Body of pancreas (tissue), 4 donors: ENCODE results near the gene NR4A1. TPM values are rescaled to one million over a fixed set of nuclear protein-coding genes. Genes with fewer than 3 reads are reported as not detected.

Experiments used
- ATAC-seq: fragments of 150-250 bp; one replicate; pipeline ENCODE4 v1.9.1; 2016
- DNase-seq, 4 donors: peaks; one replicate each; pipeline ENCODE4 v3.0.0-alpha.2; 2019
- H3K27ac ChIP-seq, 4 donors: fragments of 200-600 bp; sonication (generic); 1 replicate in 3 of 4; 2 replicates in 1 of 4; pipeline versions ENCODE4 v1.5.1 to v1.6.1; 2016 to 2019; ENCODE audit warnings: mild to moderate bottlenecking in 1 of 4, mixed read lengths in 1 of 4, moderate library complexity in 1 of 4
- H3K27me3 ChIP-seq, 2 donors: fragments of 200-600 bp; sonication (generic); one replicate each; pipeline ENCODE4 v1.6.0; 2016; ENCODE audit warnings: mild to moderate bottlenecking in 1 of 2
- H3K36me3 ChIP-seq, 2 donors: fragments of 200-600 bp; sonication (generic); replicated peaks in 1 of 2; 2 replicates each; pipeline ENCODE4 v1.5.1; 2016; ENCODE audit warnings: low read depth in 2 of 2; ENCODE audit not compliant: insufficient read depth in 1 of 2
- H3K4me1 ChIP-seq: fragments of 200-600 bp; sonication (generic); one replicate; pipeline ENCODE4 v1.6.0; 2016
- H3K4me3 ChIP-seq, 2 donors: fragments of 200-600 bp; sonication (generic); 1 replicate in 1 of 2; 2 replicates in 1 of 2; pipeline ENCODE4 v1.5.1; 2016 to 2019
- H3K9me3 ChIP-seq, 3 donors: fragments of 200-600 bp; sonication (generic); 1 replicate in 2 of 3; 2 replicates in 1 of 3; pipeline ENCODE4 v1.5.1; 2016
- POLR2A ChIP-seq, 3 donors: fragments of 450-650 bp; IDR thresholded peaks; one replicate each; pipeline ENCODE4 v1.6.1; 2016; ENCODE audit warnings: antibody characterized with exemption in 3 of 3, mild to moderate bottlenecking in 2 of 3
- WGBS, 2 donors: methylation state at CpG; one replicate each; pipeline ENCODE4 v1.1.5; 2017; 5-methylcytosine and 5-hydroxymethylcytosine counted together
- intact Hi-C: fragments of 100-400 bp; cut with DNase I; formaldehyde crosslinking; loops from one replicate; pipeline ENCODE4 v1.15.1; 2023
- total RNA-seq, 2 donors: library from RNA; depleted of rRNA; stranded (reverse); fragments of >200 nt; gene quantifications; one replicate each; pipeline ENCODE4 v1.1.0, GENCODE V29; 2016
- TF ChIP-seq, protein P1 (sequence below), 7 experiments: fragments of 450-650 bp in 4 of 7; fragments of 200-600 bp in 3 of 7; sonication (generic) in 3 of 7; IDR thresholded peaks; one replicate each; pipeline ENCODE4 v1.5.1; 2016 to 2019; ENCODE audit warnings: antibody characterized with exemption in 7 of 7

The NR4A1 gene
- total RNA-seq, 2 donors from 2014 or later, result 36.6 to 253 TPM

DNA sequence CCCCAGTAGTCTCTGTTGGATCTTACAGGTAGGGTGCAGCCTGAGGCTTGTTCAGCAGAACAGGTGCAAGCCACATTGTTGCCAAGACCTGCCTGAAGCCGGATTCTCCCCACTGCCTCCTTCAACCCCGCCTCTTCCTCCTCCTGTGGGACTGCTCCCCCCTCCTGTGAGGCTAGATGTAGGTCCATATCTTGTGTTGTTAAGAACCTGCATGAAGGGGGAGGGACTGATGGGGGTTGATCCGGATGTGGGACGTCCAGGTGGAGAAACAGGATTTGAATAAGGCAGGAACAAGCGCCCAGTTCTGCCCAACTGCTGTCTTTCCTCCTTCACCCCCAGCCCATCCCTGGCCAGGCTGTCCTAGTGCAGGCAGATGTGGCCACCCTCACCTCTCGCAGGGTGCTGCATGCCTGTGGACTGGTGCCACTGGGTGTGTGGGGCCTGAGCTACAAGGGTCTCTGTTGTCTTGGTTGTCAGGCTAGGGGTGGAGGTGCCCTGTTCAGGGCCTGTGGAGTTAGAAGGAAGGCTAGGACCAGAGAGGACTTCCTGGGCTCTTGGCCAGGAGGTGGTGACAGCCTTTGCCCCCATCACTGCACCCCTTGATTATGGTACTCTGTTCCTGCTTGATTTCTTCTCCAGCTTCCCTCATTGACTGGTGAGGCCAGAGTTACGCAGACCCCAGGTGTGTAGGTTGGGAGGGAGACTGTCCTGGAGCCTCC, 1.4 kb downstream of the NR4A1 start:
- Histone ChIP-seq H3K27me3 (no peaks in the 10 kb centered on the region), H3K27ac (peak overlapping the region; percentile 97 to 100 (median 98)), H3K4me3 (no peak overlapping the region), H3K36me3 (no peaks in the 10 kb centered on the region), H3K9me3 (no peaks in the 10 kb centered on the region), H3K4me1 (peaks cover 39% of the 10 kb centered on the region)
- intact Hi-C loops, result no loop called here
- WGBS, 2 donors, result 32 to 51% methylated on average over 6 to 7 of the region's 7 CpGs
- DNase-seq (peak; percentile 13 to 79 (median 71)), ATAC-seq (no peak)
- peak in 2 of 3 donors; percentile 3 to 5 for TF ChIP-seq POLR2A (IDR thresholded peaks at IDR 0.05)
- TF ChIP-seq, protein P1, sequence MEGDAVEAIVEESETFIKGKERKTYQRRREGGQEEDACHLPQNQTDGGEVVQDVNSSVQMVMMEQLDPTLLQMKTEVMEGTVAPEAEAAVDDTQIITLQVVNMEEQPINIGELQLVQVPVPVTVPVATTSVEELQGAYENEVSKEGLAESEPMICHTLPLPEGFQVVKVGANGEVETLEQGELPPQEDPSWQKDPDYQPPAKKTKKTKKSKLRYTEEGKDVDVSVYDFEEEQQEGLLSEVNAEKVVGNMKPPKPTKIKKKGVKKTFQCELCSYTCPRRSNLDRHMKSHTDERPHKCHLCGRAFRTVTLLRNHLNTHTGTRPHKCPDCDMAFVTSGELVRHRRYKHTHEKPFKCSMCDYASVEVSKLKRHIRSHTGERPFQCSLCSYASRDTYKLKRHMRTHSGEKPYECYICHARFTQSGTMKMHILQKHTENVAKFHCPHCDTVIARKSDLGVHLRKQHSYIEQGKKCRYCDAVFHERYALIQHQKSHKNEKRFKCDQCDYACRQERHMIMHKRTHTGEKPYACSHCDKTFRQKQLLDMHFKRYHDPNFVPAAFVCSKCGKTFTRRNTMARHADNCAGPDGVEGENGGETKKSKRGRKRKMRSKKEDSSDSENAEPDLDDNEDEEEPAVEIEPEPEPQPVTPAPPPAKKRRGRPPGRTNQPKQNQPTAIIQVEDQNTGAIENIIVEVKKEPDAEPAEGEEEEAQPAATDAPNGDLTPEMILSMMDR (IDR thresholded peaks at IDR 0.05), result no peak

DNA sequence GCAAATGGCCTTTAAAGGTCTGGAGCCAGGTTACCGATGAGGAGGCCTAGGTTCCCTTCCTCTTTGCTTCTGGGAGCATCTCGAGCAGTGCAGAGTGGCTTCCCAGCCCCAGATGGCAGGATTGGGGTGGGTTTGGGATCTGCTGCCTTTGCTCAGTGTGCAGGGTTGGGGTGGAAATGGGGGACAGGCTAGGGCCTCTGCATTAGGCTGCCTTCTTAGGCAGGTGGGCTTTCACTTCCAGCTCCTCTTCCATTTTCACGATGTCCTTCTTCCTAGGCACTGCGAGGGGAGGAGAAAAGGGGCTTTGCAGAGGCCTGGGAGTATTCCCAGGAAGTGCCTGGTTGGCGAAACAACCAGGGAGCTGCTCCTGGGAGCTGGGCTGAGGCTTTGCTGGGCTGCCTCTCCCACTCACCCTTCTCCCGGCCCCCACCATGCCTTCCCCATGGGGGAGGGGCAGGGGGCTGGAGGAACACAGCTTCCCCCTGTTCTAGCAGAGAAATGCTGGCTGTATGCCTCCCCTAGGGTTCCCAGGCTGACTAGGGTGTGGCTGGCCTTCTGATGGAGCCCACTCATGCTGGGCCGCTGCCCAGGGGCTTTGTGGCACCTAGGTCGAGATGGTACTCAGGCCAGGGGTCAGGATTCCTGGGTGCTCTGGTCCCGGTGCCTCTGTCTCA, 2.4 kb downstream of the NR4A1 start:
- DNase-seq, result peak in 1 of 4 donors; percentile 18
- Histone ChIP-seq H3K27ac (peak overlapping the region in 1 of 4 donors; percentile 97), H3K36me3 (no peaks in the 10 kb centered on the region), H3K4me3 (no peak overlapping the region), H3K4me1 (peaks cover 39% of the 10 kb centered on the region), H3K27me3 (no peaks in the 10 kb centered on the region), H3K9me3 (no peaks in the 10 kb centered on the region)
- ATAC-seq, result no peak
- WGBS, 2 donors, result 74% methylated on average over 6 to 9 of the region's 9 CpGs
- intact Hi-C loops, result no loop called here
- TF ChIP-seq, protein P1 (IDR thresholded peaks at IDR 0.05), result no peak
- no peak for TF ChIP-seq POLR2A (IDR thresholded peaks at IDR 0.05)

DNA sequence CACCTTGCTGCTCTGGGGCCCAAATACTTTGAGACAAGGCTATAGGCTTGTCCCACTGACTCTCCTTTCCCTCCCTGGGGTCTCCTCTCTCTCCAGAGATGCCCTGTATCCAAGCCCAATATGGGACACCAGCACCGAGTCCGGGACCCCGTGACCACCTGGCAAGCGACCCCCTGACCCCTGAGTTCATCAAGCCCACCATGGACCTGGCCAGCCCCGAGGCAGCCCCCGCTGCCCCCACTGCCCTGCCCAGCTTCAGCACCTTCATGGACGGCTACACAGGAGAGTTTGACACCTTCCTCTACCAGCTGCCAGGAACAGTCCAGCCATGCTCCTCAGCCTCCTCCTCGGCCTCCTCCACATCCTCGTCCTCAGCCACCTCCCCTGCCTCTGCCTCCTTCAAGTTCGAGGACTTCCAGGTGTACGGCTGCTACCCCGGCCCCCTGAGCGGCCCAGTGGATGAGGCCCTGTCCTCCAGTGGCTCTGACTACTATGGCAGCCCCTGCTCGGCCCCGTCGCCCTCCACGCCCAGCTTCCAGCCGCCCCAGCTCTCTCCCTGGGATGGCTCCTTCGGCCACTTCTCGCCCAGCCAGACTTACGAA, 3.1 kb downstream of the NR4A1 start:
- no peak for ATAC-seq
- peak in 1 of 4 donors; percentile 14 for DNase-seq
- H3K27me3 ChIP-seq, result no peaks in the 10 kb centered on the region
- no peak overlapping the region for H3K27ac ChIP-seq
- H3K9me3 ChIP-seq, result no peaks in the 10 kb centered on the region
- TF ChIP-seq, protein P1 (IDR thresholded peaks at IDR 0.05), result no peak
- peak in 1 of 3 donors; percentile 9 for TF ChIP-seq POLR2A (IDR thresholded peaks at IDR 0.05)
- H3K4me3 ChIP-seq, result no peak overlapping the region
- intact Hi-C loops, result no loop called here
- WGBS, 2 donors, result 81 to 88% methylated on average over 20 to 21 of the region's 21 CpGs
- H3K36me3 ChIP-seq, result no peaks in the 10 kb centered on the region
- peaks cover 38% of the 10 kb centered on the region for H3K4me1 ChIP-seq

DNA sequence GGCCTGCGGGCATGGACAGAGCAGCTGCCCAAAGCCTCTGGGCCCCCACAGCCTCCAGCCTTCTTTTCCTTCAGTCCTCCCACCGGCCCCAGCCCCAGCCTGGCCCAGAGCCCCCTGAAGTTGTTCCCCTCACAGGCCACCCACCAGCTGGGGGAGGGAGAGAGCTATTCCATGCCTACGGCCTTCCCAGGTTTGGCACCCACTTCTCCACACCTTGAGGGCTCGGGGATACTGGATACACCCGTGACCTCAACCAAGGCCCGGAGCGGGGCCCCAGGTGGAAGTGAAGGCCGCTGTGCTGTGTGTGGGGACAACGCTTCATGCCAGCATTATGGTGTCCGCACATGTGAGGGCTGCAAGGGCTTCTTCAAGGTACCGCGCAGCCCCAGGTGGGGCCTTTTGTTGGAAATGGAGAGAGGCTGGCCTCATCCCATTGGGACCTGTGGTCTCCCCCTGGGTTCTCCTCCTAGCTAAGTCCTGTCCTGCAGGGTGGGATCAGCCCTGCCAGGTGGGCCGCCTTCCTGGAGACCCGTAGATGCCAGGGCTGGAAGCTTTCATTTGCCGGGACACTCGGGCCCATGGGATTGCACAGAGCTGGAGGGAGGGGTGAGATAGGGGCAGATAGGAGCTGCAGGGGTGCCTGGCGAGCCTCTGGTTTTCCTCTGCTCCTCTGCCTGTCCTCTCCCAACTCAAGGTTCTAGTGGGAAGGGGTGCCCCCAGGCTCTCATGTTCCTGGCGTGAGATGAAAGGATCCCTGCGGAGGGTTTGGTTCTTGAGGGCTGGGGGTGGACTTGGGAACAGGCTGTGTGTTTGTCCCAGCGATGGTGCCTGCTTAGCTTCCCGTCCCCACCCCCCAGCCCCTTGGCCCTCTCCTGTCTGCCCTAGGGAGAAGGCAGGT, 3.8 kb downstream of the NR4A1 start:
- Histone ChIP-seq H3K4me3 (no peak overlapping the region), H3K9me3 (no peaks in the 10 kb centered on the region), H3K4me1 (peaks cover 30% of the 10 kb centered on the region), H3K27me3 (no peaks in the 10 kb centered on the region), H3K36me3 (no peaks in the 10 kb centered on the region), H3K27ac (no peak overlapping the region)
- no peak for ATAC-seq
- WGBS, 2 donors, result 87 to 92% methylated on average over 14 to 21 of the region's 21 CpGs
- intact Hi-C loops, result no loop called here
- no peak for TF ChIP-seq POLR2A (IDR thresholded peaks at IDR 0.05)
- TF ChIP-seq, protein P1 (IDR thresholded peaks at IDR 0.05), result no peak
- peak in 1 of 4 donors; percentile 9 for DNase-seq
